PFSK-1 (cell line): ENCODE measurements around the gene CTNNBL1.

Experiments
- FOXP2 ChIP-seq: optimal IDR thresholded peaks from 2 replicates; pipeline ENCODE3; 2011; ENCODE audit warnings: borderline replicate concordance, control low read depth, inconsistent platforms; ENCODE audit not compliant: insufficient read depth; ENCODE audit errors: extremely low read length, extremely low read depth
- POLR2AphosphoS5 ChIP-seq: IDR thresholded peaks from 2 replicates; pipeline ENCODE4 v1.6.1; 2012; ENCODE audit warnings: low read depth, mild to moderate bottlenecking, control low read depth, low read length, moderate library complexity
- REST ChIP-seq, 2 experiments: IDR thresholded peaks; 2 replicates each; pipeline versions ENCODE4 v1.6.1 to v1.8.0; 2011 to 2012; ENCODE audit warnings: low read depth in 2 of 2, low read length in 2 of 2, control low read depth in 1 of 2, inconsistent platforms in 1 of 2, mild to moderate bottlenecking in 1 of 2, moderate library complexity in 1 of 2; ENCODE audit not compliant: insufficient read depth in 1 of 2
- SIN3A ChIP-seq: IDR thresholded peaks from 2 replicates; pipeline ENCODE4 v1.6.1; 2012; ENCODE audit warnings: mild to moderate bottlenecking, low read length, moderate library complexity, borderline replicate concordance; ENCODE audit not compliant: insufficient read depth
- TAF1 ChIP-seq: IDR thresholded peaks from 2 replicates; pipeline ENCODE4 v1.6.1; 2012; ENCODE audit warnings: low read length, control low read depth, borderline replicate concordance; ENCODE audit not compliant: insufficient read depth

Gene CTNNBL1

GRCh38 chr20:37867289-37868195, 173.7 kb downstream of the CTNNBL1 start:
- TF ChIP-seq REST (IDR thresholded peaks at IDR 0.05; ENCODE audit: insufficient read depth in 1 of 2, low read depth in 2 of 2, low read length in 2 of 2) (no peak), TAF1 (no peak)

- TF ChIP-seq SIN3A (no peak), POLR2AphosphoS5 (no peak), REST (IDR thresholded peaks at IDR 0.05; ENCODE audit: insufficient read depth in 1 of 2, low read depth in 2 of 2, low read length in 2 of 2) (no peak), TAF1 (no peak), FOXP2 (no peak)
These were observed 175.1 kb downstream of the CTNNBL1 start for GRCh38 chr20:37868851-37869333.

GRCh38 chr20:37869334-37869861, 175.6 kb downstream of the CTNNBL1 start:
- TF ChIP-seq REST (IDR thresholded peaks at IDR 0.05; ENCODE audit: insufficient read depth in 1 of 2, low read depth in 2 of 2, low read length in 2 of 2): no peak
- no peak for TF ChIP-seq POLR2AphosphoS5
- no peak for TF ChIP-seq TAF1
- TF ChIP-seq SIN3A: no peak
- no peak for TF ChIP-seq FOXP2

- TF ChIP-seq POLR2AphosphoS5 (no peak), REST (IDR thresholded peaks at IDR 0.05; ENCODE audit: insufficient read depth in 1 of 2, low read depth in 2 of 2, low read length in 2 of 2) (no peak), TAF1 (no peak), FOXP2 (no peak), SIN3A (no peak)
These were observed 176.5 kb downstream of the CTNNBL1 start for GRCh38 chr20:37870294-37870693.
